ENCODE results near the gene TEX38.

Gene TEX38

DNA sequence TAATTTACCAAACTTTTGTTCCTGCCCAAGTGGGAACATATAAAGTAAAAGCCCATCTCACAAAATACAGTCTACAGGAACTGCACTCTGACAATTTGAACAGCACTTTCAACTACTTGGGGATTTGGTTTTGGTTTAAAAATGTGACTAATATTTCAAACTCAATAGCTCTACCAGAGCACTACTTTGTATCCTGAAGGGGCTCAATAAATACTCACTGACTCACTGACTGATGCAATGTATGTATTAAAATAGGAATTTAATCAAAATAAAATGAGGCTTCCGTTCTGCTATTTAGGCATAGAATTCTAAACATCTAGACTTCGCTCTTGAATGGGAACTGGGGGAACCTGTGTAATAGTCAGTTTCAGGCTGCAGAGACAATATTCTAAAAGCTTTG, 25.4 kb downstream of the TEX38 start:
- no peak for TF ChIP-seq CTCF (conservative IDR thresholded peaks at IDR 0.05; ENCODE audit: low read depth, low read length)
- no peak overlapping the region for H3K27ac ChIP-seq
- no peak overlapping the region for H2AFZ ChIP-seq (ENCODE audit: low read depth)
- H3K36me3 ChIP-seq (ENCODE audit: insufficient read depth) = peaks cover 6% of the 10 kb centered on the region; the same call in 1 of the 2 replicates
- no peak overlapping the region for H3K4me3 ChIP-seq (IDR thresholded peaks at IDR 0.05; ENCODE audit: insufficient read depth, low read depth, low read length)
- H4K20me1 ChIP-seq (ENCODE audit: insufficient read depth) = no peaks in the 10 kb centered on the region
- H3K9ac ChIP-seq = no peak overlapping the region
- H3K4me1 ChIP-seq (ENCODE audit: low read depth, poor library complexity, severe bottlenecking) = peaks cover 16% of the 10 kb centered on the region
- no peaks in the 10 kb centered on the region for H3K27me3 ChIP-seq (ENCODE audit: insufficient read depth, low read depth)
- H3K4me2 ChIP-seq = no peak overlapping the region
- peaks cover 6% of the 10 kb centered on the region; the same call in 1 of the 2 replicates for H3K79me2 ChIP-seq (ENCODE audit: insufficient read depth, low read depth)

- no peak for TF ChIP-seq CTCF (conservative IDR thresholded peaks at IDR 0.05; ENCODE audit: low read depth, low read length)
- Histone ChIP-seq H3K36me3 (ENCODE audit: insufficient read depth) (peaks cover 6% of the 10 kb centered on the region; the same call in 1 of the 2 replicates), H3K4me2 (no peak overlapping the region)
Measured at GRCh38 chr1:46699666-46700065, 28.0 kb downstream of the TEX38 start.

DNA sequence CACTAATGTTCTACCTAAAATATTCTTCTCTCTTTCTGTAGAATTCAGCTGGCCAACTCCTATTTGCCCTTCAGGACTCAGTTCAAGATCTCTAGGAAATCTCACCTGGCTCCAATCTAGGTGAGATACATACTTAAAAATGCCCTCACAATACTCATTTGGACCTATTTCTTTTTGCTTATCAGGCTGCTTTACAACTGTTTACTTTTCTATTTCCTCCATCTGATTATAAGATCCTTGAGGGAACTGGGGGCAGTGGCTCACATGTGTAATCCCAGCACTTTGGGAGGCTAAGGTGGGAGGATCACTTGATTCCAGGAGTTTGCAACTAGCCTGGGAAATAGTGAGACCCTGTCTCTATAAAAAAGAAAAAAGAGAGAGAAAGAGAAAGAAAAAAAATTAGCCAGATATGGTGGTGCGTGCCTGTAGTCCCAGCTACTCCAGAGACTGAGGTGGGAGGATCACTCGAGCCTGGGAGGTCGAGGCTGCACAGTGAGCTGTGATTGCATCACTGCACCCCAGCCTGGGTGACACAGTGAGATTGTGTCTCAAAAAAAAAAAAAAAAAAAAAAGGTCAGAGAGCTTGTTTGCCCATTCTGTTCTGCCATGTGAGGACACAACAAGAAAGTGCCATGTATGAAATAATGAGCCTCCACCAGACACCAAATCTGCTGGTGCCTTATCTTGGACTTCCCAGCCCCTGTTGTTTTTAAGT, 32.4 kb downstream of the TEX38 start:
- H3K9ac ChIP-seq = no peak overlapping the region

More at GRCh38 chr1:46699666-46700065, 28.0 kb downstream of the TEX38 start:
- H2AFZ ChIP-seq (ENCODE audit: low read depth) = no peak overlapping the region
- H4K20me1 ChIP-seq (ENCODE audit: insufficient read depth) = no peaks in the 10 kb centered on the region
- H3K79me2 ChIP-seq (ENCODE audit: insufficient read depth, low read depth) = peaks cover 6% of the 10 kb centered on the region; the same call in 1 of the 2 replicates
- H3K4me1 ChIP-seq (ENCODE audit: low read depth, poor library complexity, severe bottlenecking) = no peaks in the 10 kb centered on the region
- no peak overlapping the region for H3K27ac ChIP-seq
- H3K27me3 ChIP-seq (ENCODE audit: insufficient read depth, low read depth) = no peaks in the 10 kb centered on the region
- H3K4me3 ChIP-seq (IDR thresholded peaks at IDR 0.05; ENCODE audit: insufficient read depth, low read depth, low read length) = no peak overlapping the region
- H3K9ac ChIP-seq = no peak overlapping the region

DNA sequence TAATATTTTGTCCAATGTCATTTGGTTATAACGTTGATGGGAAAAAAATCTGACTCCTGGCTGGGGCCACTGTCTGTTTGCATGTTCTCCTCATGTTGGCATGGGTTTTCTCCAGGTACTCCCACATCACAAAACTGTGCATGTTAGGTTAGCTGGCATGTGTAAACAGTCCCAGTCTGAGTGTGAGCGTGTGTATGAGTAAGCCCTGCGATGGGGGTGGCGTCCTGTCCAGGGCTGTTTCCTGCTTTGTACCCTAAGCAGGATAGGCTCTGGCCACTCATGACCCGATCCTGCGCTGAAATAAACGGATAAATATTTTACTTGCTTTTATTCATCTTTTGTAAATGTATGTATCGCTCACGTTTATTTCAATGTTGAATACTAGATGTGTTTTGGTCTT, 33.8 kb downstream of the TEX38 start:
- Histone ChIP-seq H3K9ac (no peak overlapping the region), H3K4me2 (no peak overlapping the region), H3K27ac (no peak overlapping the region), H2AFZ (ENCODE audit: low read depth) (no peak overlapping the region), H4K20me1 (ENCODE audit: insufficient read depth) (no peaks in the 10 kb centered on the region), H3K27me3 (ENCODE audit: insufficient read depth, low read depth) (no peaks in the 10 kb centered on the region), H3K79me2 (ENCODE audit: insufficient read depth, low read depth) (no peaks in the 10 kb centered on the region), H3K4me3 (IDR thresholded peaks at IDR 0.05; ENCODE audit: insufficient read depth, low read depth, low read length) (no peak overlapping the region), H3K4me1 (ENCODE audit: low read depth, poor library complexity, severe bottlenecking) (no peaks in the 10 kb centered on the region), H3K36me3 (ENCODE audit: insufficient read depth) (no peaks in the 10 kb centered on the region)
- no peak for TF ChIP-seq CTCF (conservative IDR thresholded peaks at IDR 0.05; ENCODE audit: low read depth, low read length)

More for the DNA sequence above, 32.4 kb downstream of the TEX38 start:
- TF ChIP-seq CTCF (conservative IDR thresholded peaks at IDR 0.05; ENCODE audit: low read depth, low read length) = no peak
- H3K79me2 ChIP-seq (ENCODE audit: insufficient read depth, low read depth) = no peaks in the 10 kb centered on the region
- H3K4me3 ChIP-seq (IDR thresholded peaks at IDR 0.05; ENCODE audit: insufficient read depth, low read depth, low read length) = no peak overlapping the region
- H3K27ac ChIP-seq = no peak overlapping the region
- H3K36me3 ChIP-seq (ENCODE audit: insufficient read depth) = no peaks in the 10 kb centered on the region
- H2AFZ ChIP-seq (ENCODE audit: low read depth) = no peak overlapping the region
- H3K4me2 ChIP-seq = no peak overlapping the region
- H4K20me1 ChIP-seq (ENCODE audit: insufficient read depth) = no peaks in the 10 kb centered on the region
- H3K27me3 ChIP-seq (ENCODE audit: insufficient read depth, low read depth) = no peaks in the 10 kb centered on the region
- H3K4me1 ChIP-seq (ENCODE audit: low read depth, poor library complexity, severe bottlenecking) = no peaks in the 10 kb centered on the region
